GM18517 (cell line): ENCODE results near the gene MSI2.

ENCODE experiments used
- ATAC-seq: cut with Tn5 transposase; IDR thresholded peaks from one replicate; pipeline ENCODE4 v1.9.1; 2021; ENCODE audit warnings: mild to moderate bottlenecking, moderate library complexity; ENCODE audit not compliant: unreplicated experiment

MSI2 gene

DNA sequence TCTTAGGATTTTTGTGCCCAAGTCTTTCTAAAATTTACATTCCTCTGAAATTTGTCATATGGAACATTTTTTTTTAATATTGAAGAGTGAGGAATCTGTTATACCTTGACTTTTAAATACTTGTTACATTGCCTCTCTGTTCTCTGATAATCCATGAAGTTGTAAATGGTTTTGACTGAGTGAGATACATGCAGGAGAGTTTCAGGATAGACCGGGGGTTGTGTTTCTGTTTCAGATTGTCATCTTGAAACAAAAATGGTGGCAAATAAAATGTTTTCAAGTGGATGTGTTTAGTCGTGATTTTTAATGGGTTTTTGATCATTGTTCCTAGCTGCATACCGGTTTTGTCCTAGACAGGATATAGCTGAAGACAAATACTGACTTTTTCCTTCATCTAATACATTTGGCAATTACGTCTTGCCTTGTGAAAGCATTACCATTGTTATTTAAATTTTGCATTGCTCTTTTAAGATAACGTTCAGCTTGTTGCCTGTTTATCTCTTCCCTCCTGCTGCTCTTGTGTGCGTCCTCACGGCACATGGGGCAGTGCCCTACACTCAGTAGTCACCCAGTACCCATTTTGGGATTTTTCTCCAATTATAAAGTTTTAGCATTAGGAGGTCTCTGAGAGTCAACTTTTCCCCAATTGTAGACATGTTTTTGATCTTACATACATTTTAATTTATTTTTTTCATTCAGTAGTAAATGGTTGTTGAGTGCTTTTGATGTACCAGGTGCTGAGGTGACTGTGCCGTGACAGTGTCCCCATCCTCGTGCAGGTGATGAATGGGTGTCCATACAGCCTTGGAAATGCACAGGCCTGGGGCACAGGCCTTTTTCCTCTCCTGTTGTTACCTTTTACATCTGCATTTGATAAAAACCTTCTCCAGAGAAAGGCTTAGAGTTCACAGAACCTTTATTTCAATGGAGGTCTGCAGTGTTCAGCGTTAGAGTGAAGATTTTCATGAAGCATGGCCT is 169.9 kb downstream of the MSI2 start:
- no peak for ATAC-seq

DNA sequence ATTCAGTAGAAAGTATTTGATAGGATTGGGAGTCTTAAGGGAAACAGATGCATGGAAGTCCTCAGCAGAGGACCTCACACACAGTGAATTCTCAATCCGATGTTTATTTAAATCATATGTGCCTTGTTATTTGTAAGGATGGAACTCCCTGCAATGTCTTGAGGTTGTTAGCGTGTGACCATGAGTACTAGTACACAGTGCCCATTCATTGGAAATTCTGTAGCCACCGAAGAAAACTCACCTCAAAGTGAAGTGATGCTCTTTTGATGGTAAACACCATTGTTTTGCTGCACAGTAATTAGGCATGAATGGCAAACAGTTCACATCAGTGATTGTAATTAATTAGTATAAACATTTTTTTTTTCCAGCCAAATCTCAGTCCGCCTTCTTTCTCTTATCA is 173.6 kb downstream of the MSI2 start:
- no peak for ATAC-seq

DNA sequence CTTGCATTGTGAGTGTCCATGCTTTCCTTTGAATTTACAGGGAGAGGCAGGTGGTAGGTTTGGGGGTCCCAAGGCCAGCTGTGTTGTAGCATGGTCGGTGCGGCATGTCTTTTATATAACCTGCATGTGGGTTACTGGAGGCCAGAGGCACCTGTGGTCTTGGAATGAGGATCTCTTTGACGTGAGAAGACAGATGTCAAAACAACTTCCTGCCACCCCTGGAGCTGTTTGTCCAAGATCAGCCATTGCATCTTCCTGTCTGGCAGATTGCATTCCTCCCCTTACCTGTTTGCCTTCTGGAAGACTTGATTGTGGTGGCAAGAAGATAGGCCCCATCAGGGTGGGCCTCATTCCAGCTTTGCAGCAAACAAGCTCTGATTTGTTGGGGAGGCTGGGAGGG is 175.1 kb downstream of the MSI2 start:
- ATAC-seq, result no peak

DNA sequence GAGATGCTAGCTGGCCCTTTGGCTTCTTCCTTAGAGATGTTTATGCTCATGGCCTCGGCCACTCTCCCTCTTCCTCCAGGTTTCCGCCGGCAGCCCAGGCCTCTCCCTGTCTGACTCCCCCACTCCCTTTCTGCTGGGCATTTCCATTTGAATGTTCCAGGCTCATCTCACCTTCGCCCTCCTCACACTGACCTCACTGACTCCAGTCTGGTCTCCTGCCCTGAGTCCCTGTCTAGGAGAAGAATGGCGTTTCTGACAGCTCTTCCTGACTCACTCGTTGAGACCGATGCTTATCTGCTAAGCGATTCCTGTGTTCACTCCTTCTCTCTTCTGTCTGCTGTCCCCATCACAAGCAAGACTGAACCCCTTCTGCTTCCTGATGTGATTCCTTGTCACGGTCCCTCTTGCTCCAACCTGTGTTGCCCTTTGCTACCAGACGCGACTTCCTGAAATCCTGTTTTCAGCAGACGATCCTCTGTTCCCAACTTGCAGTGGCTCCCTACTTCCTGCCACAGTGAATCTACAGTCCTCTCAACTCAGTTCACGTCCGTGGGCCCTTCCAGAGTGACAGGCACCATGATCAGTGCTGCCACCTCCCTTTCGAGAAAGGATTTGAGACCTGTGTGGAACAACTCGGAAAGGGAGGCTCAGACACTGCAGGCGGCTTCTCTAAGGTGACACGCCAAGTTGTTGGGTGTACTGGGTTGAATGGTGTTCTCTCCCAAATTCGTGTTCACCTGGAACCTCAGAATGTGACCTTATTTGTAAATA is 176.4 kb downstream of the MSI2 start:
- no peak for ATAC-seq

DNA sequence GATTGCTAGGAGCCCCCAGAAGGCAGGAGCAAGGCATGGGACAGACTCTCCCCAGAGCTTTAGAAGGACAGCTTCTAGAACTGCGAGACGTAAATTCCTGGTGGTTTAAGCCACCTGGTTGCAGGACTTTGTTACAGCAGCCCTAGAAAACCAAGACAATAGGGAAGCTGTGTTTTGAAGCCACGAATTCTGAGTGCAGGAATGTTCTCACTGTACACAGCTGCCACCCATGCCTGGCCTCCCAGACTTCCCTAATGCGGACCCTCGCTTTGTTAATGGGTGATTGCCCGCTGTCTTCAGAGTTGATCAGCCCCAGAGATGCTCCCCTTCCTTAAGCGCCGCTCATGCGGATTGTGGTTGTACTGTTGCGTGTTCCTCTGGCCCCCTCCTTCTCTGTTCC is 177.1 kb downstream of the MSI2 start:
- no peak for ATAC-seq

DNA sequence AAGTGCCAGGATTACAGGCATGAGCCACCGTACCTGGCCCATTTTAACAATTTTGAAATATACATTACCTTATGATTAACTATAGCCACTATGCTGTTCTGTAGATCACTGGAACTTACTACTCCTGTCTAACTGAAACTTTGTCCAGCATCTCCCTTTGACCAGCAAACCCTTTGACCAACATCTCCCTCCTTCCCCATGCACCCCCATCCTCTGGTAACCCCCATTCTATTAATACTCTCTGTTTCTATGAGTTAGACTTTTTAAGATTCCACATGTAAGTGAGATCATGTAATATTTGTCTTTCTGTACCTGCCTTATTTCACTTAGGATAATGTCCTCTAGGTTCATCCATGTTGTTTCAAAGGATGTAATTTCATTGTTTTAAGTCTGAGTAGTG is 178.0 kb downstream of the MSI2 start:
- no peak for ATAC-seq

DNA sequence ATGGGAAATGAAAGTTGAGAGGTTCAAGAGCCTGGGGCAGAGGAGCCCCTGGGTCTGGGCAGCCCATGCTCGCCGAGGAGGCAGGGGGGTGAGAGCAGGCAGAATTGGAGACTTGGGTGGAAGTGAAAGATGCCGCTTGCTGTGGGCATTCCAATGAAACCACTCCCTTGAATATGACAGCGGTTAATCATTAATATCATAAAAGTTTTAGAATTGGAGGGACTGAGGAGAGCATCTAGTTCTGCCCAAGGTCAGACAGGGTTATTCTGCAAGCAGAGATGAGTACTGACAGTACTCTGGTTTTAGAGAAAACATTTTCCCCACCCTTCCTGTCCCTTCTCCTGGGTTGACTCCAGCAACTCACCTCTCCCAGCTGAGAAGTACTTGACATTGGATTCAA is 180.2 kb downstream of the MSI2 start:
- ATAC-seq, result no peak

DNA sequence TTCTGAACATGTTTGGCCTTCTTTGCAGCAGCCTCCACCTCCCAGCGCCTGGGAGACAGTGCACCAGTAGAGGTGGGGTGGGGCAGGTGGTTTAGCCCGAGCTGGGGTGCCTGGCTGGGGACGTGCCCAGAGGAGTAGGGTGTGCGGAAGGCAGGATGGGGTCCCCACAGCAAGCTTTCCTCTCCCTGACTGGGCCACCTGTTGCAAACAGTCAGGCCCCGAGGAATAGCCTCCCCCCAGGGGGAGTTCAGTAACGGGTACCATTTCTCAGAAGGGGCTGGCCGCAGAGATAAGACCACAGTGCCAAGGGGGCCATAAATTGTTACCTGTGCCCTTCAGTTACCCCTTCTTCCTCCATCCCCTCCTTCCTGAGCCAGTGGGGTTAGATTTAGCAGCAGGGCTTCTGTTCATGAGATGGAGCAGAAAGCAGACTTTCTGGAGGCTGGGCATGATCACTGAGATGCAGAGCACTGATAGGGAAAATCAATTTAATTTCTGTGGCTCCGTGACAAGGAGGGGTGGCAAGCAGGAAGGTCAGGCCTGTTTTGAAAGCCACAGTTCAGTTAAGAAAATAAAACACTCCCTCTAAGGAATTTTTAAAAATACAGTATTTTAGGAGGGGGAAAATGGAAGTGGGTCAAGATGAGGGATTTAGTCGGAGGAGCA is 181.9 kb downstream of the MSI2 start:
- no peak for ATAC-seq

DNA sequence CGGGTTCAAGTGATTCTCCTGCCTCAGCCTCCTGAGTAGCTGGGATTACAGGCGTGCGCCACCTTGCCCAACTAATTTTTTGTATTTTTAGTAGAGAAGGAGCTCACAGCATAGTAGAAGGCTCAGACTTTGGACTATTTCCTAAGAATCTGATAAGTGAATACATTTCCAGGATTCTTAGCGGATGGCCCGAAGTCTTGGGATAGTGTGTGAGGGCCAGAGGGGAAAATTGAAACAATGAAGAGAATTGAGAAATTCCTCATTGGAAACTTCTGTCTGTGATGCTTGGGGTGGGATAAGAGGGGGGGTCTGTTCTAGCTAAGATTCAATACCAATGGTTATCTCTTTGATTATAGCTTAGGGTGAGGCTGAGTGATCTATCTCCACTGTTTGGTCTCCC is 183.3 kb downstream of the MSI2 start:
- no peak for ATAC-seq

DNA sequence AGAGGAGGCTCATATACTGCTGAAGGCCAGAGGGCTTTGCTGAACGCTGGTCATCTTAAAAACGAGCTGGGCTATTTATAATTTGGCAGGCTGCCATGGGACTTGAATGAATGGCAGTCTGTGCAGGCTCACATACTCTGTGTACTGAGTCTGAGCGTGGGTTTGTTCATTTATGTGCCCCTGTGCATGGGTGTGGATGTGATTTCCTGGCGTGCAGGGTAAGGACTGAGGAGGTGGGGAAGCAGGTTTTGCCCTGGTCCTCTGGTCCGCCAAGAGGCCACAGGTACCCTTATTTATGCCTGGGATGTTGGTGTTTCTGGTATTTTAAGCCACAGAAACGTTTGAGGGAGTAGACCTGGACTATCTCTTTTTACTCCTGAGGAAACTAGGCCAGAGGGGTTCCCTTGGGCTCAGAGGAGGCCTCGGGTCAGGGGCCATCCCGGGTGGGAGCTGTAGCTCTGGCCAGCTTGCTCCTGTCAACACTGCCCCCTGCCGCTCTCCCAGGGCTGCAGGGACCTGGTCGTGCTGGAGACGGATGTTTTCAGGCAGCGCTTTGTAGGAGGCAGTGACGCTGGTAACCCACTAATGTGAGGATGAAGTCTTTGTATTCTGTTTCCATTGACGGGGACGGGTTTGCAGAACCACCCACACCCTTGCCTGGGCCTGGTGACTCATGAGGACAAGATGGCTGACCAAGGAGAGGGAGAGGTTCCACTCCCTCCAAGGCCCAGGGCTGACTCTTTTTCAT is 184.4 kb downstream of the MSI2 start:
- ATAC-seq, result no peak

DNA sequence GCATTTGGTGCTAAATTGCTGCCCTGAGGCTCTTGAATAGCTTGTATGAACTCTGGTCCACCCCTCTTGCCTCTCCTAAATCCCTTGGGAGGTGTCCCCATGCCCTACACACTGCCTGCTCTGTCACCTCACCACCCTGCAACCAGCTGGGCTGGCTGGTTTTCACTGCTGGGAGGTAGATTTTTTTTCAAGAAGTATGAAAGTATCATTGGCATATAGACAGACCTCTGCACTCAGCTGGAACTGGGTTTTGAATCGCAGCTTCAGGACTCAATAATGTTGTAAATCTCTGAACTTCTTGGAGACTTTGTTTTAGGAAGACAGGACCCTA is 184.9 kb downstream of the MSI2 start:
- ATAC-seq, result no peak

DNA sequence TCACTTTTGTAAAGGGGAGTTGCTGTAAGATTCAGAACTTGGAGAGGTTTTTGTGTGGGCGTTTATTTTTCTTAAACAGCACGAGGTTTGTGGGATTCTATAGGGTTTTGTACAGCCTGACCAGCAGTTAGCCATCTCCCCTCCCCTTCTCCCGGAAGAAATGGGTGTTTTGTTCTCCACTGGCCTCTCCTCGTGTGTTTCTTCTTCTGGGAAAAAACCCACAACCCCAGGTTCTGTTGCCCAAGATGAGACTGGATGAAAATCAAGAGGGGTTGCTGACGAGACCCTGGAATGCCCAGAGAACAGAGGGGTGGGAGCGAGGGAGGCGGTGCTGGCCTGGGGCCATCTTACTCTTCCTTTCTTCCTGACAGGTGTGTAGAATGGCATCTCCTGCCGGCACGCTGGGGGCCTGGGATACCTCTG is 186.1 kb downstream of the MSI2 start:
- ATAC-seq, result no peak

DNA sequence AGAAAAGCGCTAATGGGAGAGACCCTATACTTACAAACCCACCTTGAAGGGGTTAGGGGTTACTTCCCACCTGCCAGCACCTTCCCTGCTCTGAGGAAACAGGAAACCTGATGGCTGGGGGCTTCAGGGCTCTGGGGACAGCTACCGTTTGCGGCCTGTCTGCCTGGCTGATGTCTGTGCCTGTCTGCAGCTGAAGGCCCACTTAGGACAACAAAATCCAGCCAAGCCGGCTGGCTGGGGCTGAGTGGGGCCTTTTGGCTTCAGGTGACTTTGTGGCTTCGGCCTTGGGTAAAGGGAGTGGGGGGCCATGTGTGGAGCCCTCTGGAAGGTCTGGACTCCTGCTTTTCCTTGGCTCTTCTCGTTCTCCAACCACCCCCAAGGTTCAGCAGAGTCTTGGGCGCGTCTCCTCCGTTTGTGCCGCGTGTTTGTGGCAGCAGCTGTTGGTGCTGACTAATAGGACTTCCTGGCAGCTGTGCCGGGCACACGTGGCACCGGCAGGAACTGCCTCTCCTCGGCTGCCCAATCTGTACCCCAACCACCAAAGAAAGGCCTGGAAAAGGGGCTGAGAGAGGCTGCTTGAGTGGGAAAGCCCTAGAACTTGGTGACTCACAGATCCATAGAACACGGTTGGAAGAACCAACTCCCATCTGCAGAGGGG is 186.7 kb downstream of the MSI2 start:
- no peak for ATAC-seq

DNA sequence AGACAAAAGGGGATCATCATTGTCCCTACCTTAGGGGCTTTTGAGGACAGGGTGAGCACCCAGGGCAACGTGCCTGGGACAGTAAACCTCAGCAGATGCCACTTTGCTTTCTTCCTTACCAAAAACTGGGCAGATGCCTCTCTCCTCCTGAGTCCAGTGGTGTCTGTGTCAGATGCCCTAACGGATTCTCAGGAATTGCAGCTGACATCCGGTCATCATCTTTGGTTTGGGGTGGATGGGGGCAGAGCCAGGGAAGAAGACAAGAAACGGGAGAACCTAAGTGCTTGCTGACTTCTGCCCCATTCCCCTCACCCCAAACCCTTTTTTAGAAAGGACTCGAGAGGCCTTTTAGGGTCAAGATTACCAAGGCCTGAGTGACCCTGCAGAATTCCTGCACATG is 187.5 kb downstream of the MSI2 start:
- ATAC-seq, result no peak

DNA sequence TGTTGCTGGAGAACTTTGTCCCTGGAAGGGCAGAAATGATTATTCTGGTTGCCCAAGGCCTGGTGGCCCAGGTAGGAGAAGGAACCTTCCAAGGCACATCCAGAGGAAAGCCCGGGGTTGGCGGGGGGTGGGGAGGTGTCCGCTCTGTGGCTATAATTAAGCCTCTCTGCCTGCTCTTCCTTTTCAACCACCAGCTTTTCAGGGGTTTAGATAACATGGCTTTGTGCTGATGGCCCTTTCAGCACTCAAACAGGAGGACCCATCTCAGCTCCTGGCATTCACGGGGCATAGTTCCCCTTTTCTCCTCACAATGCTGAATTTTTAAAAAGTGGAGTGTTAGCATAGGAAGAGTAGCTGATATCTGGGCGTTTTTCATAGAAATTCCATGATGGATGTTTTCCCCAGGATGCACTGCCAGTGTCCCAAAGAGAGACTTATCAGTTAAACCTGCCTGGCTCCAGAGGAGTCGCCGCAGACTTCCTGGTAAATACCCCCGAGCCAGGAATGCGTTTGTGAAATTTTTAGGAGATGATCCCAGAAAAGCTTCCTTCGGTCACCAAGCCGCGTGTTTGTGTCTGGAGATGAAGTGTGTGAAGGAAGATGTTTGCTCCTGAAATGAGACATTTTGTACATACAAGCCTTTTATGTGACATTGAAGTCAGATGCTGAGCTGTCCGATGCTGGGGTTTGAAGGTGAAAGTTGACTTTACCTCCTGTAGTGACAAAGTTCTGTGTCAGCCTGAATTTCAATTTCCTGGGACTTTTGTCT is 188.5 kb downstream of the MSI2 start:
- ATAC-seq, result no peak

DNA sequence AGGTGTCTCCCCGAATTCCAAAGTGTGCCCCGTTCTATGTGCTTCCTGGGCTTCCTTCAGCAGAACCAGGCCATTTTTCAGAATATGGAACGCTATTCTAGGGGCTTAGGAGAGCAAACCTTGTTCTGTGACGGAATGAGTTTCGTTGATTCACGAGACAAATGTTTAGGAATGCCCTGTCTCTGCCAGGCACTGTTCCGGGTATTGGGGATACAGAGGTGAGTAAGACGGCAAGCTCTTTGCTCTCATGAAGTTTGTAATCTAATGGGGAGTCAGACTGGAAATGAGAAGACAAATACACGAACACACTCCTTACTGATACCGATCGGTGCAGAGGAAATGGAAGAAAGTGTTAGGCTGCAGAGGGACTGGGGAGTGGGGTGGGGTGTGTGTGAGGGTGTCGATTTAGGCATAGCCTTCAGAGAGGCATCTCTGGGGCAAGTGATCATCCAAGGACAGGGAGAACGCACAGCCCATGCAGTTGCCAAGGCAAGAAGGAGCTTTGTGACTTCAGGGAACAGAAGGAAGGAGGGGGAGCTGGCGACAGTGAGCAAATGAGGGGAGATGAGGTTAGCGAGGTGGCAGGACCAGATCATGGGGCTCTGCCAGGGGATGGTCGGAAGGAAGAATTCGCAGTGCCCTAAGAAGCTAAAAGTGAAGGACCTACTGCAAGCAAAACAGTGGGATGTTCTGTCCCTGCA is 189.6 kb downstream of the MSI2 start:
- no peak for ATAC-seq

DNA sequence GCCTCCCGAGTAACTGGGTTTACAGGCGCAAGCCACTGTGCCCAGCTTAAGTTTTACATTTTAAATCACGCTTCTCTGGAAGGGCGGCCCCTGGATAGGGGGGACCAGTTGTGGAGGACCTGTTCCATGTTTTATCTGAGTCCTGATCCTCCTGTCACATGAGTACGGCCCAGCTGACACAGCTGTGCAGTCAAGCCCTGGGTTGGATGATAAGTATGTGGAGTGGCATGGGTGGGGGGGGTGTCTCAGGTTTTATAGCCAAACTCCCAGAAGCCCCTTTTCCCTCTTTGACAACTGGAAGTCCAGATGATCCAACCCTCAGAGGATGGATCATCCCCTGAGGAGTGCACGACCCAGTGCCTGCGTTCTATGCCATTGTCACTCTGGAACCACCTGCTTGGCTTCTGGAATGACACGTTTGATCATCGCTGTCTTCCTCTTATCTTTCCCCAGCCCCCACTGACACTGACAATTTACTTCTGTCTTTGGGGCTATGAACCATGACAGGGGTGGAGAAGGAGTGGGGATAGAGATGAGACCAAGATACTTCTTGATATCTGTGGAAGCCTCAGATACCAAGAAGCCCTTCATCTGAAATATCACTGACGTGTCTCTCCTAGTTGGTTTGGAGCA is 191.2 kb downstream of the MSI2 start:
- ATAC-seq, result no peak

DNA sequence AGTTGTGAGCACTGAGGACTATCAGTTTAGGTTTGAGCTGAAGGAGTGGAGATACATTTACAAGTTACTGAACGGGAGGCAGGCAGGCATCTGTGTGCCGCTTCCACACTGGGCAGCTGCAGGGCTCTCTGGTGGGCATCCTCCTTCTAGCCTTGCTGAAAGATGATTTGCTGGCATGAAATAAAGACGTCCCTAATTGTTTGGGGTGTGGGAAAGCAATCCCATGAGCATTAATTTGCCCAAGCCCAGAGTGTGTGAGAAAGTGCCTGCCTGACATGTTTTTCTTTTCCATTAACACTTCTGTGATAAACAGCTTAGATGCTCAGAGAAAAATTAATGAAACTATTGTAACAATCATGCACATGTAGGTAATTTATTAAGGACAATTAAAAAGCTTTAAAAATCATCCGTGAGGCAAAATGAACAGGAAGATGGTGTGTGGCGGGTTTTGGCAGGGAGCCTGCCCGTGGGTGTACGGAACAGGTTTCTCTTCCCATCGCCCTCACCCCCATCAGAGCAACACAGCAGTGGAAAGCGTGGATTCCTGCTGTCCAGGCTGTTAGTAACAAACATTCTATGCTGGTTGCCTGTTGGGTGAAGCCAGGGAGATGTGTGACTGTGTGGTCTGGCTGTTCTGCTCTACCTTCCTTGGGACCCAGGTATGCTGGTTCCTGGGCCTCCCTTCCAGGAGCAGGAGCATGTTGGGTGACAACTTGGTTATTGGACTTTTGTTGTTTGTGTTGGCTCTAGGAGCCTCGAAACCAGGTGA is 191.9 kb downstream of the MSI2 start:
- no peak for ATAC-seq
